HG03520 (cell line): Measurements from ENCODE around the gene PRKAR2A.
"Not testable (repeated sequence)": the region's sequence is repeated elsewhere in the genome, so short reads cannot be mapped to it uniquely, and the experiment has no call there.

Experiments used
- ATAC-seq: cut with Tn5 transposase; IDR thresholded peaks from one replicate; pipeline ENCODE4 v1.9.1; 2021; ENCODE audit warnings: mild to moderate bottlenecking, moderate library complexity; ENCODE audit not compliant: unreplicated experiment

The PRKAR2A gene

DNA sequence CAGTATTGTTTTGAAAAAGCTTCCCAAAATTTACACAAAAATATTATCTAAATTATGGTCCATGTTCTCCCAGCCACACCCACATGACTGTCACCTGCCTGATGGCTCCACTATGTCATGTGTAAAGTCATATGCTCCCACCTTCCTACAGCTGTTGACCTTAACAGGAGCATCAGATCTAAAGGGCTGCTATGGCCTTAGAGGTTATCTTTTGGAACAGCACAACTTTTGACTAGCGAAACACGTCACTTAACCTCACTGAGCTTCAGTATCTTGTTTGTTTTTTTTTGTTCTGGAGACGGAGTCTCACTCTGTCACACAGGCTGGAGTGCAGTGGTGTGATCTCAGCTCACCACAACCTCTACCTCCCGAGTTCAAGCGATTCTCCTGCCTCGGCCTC lies 64.4 kb downstream of the PRKAR2A start:
- ATAC-seq, result no peak

DNA sequence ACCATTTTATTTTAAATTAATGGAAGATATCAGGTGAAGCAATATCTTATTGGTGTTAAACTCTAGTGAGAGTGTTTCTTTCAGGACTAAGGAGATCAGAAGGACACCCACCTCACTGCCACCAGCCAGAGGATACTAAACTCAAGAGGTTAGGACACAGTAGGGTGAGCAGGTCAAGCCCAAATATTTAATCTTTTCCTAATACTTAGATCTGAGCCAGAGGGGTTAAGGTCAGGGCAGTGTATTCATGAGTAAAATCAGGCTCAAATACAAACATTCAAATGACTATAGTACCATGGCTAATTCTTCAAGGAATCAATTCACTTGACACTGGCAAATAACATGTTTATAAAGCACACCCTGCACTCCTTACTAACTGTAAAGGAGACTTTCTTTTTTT lies 65.6 kb downstream of the PRKAR2A start:
- no peak for ATAC-seq

DNA sequence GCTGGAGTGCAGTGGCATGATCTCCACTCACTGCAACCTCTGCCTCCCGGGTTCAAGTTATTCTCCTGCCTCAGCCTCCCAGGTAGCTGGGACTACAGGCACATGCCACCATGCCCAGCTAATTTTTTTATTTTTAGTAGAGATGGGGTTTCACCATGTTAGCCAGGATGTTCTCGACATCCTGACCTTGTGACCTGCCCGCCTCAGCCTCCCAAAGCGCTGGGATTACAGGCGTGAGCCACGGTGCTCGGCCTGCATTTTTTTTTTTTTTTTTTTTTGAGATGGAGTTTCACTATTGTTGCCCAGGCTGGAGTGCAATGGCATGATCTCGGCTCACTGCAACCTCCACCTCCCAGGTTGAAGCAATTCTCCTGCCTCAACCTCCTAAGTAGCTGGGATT lies 69.1 kb downstream of the PRKAR2A start:
- not testable (repeated sequence) for ATAC-seq

DNA sequence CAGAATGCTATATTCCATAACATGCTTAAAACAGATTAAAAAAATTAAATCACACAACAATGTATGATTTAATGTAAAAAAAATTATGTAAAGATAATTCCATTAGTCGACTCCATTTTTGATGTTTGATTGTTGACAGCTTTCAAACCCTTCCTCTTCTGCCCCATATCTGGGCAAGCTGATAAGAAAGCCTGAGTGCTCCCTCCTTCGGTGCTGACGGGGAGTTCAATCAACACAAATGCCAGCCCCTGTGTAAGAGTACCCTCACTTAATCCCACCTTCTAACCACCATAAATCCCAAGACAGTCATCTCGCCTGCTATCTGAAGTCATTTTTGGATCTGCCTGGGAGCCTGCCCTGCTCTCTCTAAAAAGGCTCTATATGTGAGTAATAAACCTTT lies 70.8 kb downstream of the PRKAR2A start:
- ATAC-seq, result no peak

DNA sequence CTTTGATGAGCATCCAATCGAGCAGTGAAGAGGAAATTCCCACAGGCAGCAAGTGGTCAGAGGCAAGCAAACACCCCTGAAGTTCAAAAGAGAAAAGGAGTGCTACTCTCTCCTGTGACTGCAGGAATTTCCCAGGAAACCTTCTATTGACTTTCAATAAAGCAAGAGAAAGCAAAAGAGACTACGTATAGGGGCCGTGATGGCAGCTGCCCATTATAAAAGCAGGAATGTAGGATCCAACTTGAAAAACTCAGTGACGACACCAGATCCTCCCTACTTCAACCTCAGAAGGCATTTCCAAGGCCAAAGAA lies 77.5 kb downstream of the PRKAR2A start:
- ATAC-seq, result no peak

DNA sequence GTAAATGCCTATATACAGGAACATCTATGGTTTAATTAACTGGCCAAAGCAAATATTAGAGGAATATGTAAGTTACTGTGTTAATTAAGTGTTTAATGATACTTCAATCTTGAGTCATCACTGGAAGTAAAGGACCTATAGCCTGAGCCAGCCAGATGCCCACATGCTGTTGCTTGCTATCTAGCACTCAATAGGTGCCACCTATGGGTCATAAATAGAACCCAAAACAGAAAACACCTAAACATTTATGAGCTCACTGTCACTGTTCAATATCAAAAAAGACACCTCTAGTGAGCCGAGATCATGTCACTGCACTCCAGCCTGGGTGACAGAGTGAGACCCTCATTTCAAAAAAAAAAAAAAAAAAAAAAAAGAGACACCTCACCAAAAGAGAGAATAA lies 82.3 kb downstream of the PRKAR2A start:
- ATAC-seq, result no peak

DNA sequence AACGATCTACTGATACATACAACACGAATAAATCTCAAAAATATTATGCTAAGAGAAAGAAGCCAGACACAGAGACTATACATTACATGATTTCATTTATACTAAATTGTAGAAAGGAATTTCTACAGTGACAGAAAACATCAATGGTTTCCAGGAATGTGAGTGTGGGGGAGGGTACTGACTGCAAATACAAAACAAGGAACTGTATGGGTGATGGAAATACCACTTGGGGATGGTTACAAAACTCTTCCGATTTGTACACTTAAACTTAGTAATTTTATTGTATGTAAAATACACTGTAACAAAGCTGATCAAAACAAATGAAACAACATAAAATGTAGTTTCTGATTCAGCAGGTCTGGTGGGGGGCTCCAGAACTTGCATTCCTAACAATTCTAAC lies 84.9 kb downstream of the PRKAR2A start:
- no peak for ATAC-seq

DNA sequence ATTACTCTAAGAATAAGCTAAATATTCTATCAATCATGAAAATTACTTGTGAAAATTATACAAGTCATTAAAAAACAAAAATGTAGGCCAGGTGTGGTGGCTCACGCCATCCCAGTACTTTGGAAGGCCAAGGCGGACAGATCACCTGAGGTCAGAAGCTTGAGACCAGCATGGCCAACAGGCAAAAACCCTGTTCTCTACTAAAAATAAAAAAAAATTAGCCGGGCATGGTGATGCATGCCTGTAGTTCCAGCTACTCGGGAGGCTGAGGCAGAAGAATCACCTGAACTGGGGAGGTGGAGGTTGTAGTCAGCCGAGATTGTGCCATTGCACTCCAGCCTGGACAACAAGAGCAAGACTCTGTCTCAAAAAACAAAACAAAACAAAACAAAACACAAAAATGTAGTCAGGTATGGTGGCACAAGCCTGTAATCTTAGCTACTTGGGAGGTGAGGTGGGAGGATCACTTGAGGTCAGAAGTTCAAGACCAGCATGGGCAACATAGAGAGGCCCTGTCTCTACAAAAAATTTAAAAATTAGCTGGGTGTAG lies 87.6 kb downstream of the PRKAR2A start:
- ATAC-seq, result not testable (repeated sequence)

DNA sequence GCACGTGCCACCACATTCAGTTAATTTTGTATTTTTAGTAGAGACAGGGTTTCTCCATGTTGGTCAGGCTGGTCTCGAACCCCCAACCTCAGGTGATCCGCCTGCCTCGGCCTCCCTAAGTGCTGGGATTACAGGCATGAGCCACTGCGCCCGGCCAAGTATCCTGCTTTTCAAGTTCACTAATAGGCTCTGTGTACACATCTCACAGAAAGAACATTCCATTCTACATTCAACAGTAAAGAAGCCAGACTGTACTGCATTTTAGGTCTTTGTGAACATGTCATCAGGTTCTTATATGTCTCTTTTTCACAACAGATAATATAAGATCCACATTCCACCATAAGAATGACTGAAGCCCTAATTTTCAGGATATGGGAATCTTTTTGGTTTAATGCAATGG lies 88.1 kb downstream of the PRKAR2A start:
- not testable (repeated sequence) for ATAC-seq

DNA sequence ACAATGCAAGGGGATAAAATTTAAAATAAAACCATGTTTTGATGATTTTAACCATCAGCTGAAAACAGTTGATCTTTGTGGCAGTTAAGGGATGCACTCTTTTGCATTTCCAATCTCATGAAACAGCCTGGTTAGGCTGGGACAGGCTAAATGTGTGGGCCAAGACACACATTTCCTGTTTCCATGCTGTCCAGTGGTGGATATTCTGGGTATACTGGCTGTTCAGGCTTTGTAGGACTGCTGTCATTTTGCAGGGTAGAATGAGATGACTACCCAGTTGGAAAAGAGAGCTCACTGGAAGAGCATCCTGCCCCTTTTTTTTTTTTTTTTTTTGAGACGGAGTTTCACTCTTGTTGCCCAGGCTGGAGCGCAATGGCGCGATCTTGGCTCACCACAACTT lies 88.6 kb downstream of the PRKAR2A start:
- no peak for ATAC-seq

DNA sequence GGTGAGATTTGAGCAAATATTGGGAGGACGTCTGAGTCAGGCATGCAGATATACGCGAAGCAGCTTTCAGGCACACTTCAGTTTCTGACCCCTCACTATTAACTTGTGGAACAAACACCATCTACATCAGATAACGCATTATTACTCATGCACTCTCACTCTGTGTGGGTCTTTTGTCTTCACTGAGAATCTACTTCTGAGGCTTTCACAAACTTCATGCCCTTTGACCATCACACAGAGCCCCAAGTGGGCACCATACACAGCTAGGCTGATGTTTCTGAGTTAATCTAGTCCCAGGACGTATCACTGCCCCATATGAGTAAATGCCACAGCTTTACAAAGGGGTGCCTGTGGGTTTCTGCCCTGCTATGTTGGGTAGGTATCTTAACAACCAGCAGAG lies 91.0 kb downstream of the PRKAR2A start:
- no peak for ATAC-seq

DNA sequence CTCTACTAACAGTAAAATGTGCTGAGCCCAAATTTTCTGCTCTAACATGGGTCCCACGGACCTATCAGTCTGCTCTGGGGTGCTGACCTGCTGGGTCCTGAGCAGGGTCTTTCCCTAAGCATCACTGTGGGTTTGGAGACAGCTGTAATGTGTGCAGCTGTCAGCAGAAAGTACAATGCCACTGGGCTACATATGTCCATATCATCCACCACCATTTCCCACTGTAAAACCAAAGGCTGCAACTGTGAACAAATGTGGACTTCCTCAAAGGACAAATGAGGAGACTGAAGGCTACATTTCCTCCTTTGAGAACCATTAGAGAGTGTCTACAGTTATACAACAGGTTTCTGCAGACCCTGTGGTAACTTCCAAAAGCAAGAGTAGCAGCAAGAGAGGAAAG lies 96.8 kb downstream of the PRKAR2A start:
- no peak for ATAC-seq

DNA sequence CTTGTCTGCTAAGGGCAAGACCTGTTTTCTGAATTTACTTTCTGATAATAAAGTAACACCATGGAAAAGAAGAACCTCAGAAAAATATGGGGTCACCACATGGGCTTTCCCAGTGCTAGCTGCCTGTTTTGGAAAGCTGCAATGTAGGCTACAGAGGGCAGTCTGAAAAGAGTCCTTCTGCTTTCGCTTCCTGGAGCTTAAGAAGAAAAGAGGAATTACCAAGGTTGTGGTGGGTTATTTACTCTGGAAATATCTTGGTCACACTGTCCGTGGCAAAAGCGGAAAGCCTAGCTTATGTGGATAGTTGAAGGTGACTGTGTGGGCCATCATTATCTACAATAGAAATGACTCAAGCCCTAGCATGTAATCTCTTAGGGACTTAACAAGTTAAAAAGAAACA lies 98.9 kb downstream of the PRKAR2A start:
- ATAC-seq, result no peak

DNA sequence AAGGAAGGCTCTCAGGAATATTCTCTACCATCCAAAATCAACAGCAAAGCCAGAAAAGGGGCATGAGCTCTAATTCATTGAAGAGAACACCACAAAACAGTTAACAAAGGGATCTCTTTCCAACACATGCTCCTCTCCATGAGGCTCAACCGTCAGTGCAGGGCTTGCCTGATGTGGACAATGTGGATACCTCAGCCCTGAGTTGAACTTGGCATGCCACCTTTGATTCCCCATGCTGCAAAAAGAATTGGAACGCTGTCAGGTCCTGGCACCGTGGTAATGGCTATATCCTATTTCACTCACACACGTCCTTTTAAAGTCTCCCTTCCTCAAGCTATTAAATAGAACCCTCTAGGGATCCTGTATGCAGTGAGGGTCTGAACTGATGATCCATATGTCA lies 100.0 kb downstream of the PRKAR2A start:
- ATAC-seq, result no peak

DNA sequence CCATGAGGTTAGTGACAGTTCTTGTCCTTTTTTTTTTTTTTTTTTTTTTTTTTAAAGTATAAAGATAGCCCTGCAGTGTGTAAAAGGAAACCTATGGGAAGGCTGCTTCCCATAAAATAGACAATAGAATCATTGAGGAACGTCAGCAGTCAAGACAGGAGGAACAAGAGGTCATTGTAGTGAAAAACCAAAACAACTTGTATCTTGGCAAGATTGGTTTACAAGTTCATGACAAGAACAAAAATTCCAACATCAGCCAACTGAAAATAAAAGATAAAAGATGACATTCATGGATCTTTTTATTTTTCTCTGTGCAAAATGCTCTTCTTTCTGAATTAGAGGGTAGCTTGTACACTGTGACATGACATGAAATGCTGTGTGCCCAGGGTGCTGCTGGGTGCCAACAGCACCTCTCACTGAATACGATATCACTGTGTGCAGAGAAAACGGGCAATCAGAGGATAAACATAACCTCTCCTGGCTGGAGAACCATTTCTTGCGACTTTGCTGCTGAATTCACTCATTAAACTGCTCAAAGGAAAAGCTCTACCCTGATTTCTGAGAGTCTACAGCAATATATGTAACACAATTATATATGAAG lies 100.6 kb downstream of the PRKAR2A start:
- ATAC-seq, result no peak

DNA sequence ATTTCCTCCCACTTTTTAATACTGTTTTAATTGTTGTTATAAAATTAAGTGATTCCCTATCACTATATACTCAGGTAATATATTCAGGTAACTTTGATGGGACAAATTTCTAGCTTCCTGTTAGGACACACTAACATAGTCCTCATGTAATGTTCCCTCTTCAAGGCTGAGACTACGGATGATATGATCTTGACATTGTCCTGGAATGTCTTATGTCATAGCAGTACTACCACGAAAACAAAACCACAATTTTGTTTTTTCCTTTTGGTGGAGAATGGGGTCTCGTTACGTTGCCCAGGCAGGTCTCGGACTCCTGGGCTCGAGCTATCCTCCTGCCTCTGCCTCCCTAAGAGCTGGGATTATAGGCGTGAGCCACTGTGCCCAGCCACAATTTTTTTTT lies 103.9 kb downstream of the PRKAR2A start:
- no peak for ATAC-seq

DNA sequence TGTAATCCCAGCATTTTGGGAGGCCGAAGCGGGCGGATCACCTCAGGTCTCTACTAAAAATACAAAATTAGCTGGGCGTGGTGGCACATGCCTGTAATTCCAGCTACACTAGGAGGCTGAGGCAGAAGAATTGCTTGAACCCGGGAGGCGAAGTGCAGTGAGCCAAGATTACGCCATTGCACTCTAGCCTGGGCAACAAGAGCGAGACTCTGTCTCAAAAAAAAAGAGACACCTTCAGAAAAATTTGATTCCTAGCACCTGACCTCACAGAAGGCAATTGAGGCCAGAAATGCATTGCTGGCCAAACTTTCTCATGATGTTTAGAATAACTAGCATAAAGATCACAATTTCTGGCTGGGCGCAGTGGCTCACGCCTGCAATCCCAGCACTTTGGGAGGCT lies 106.4 kb downstream of the PRKAR2A start:
- not testable (repeated sequence) for ATAC-seq

DNA sequence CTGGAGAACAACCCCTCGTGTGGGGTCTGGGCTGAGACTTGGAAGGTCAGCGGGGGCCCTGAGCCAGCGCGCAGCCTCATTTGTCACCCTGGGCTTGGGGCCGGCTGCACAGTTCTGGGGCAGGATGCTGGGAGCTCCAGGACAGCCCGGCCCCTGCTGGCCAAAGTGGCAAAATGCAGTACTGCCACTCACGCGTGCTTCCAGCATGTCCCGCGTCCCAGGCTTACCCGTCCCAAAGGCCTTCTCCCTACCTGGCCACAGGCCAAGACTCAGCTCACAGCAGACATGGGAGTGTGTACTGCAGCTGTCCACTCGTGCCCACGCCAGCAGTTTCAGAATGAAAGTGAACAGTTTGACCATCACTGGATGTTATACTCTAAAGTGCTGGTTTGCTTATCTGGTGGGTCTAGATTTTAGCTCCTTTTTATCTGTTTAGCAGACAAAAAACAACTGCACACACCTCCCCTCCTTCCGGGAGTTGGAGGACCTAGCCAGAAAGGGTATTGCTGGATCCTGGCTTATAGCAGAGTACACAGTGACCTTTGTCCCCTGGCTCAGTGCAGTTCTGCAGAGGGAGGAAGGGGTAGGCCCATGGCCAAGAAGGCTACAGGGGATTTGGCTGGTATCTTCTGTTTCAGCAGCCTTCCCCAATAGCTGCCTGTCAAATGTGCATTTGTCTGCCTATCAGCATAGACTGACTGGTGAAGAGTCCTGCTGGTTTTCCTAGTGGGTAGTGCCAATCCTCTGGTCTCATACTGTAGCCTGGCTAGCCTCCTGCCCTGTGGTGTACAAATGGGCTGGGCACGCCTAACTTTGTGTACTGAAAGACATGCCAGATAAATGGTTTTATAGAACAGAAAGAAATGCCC lies 107.5 kb downstream of the PRKAR2A start:
- ATAC-seq, result peak; percentile 58

DNA sequence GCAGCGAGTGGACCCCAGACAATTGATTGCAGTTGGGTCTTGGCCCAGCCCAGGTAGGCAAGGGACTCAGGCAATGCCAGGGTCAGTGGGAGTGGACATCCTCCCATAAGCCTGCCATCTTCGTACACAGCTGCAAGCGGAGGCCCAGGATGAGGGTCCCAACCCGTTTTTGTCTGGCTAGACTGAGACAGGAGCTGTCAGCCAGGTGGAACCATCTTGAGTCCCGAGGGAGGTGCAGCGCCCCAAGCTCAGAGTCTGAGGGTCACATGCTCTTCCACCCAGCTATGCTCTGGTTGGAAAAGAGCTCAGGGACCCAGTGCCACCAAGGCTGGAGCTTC lies 108.1 kb downstream of the PRKAR2A start:
- no peak for ATAC-seq

DNA sequence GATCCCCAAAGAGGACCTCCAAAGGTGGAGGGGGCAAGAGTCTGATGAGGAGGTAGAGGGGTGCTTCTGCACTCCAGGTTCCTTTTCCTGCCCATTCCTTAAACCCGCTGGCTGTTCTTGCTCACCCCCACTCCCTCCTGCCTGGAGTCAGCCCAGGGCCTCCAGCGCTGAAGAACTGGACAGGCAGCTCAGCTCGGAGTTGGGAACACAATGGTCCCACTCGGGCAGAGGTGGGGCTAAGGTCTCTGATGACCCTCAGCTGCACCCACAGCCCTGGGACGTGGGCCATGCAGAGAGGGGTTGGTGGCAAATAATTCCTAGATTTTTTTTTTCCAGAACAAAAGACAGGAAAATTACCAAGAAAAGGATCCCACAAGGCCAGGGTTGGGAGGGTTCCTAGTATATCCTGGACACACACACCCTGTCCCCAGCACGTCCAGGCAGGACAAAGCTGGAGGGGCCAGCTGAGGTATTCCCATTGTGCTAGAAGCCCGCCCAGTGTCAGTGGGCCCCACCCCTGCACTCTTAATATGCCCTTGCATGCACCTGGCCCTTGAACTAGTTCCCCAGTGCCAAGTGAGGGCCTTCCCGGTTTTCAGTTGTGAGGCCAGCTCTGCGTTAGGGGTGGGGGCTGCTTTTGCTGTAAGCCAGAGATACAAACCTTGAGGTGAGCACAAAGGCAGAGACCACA lies 108.6 kb downstream of the PRKAR2A start:
- no peak for ATAC-seq

DNA sequence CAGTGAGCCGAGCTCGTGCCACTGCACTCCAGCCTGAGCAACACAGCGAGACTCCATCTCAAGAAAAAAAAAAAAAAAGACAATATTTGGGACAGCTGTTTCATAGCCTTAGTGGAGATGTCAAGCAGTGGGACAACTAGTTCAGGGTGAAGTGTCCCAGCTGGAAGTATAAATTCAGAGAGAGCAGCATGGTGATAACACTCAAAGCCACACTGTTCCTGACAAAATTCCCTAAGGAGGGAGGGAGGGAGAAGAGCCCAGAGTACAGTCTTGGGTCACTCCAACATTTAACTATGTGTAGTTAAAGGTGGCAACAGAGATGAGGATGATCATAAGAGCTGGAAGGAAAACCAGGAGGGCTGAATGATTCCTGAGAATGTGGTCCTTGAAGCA lies 109.5 kb downstream of the PRKAR2A start:
- no peak for ATAC-seq
